Measurements from ENCODE around the gene N4BP2. TPM values are rescaled to one million over a fixed set of nuclear protein-coding genes. Genes with fewer than 3 reads are reported as not detected.

Gene N4BP2
- total RNA-seq = 25.9 TPM

DNA sequence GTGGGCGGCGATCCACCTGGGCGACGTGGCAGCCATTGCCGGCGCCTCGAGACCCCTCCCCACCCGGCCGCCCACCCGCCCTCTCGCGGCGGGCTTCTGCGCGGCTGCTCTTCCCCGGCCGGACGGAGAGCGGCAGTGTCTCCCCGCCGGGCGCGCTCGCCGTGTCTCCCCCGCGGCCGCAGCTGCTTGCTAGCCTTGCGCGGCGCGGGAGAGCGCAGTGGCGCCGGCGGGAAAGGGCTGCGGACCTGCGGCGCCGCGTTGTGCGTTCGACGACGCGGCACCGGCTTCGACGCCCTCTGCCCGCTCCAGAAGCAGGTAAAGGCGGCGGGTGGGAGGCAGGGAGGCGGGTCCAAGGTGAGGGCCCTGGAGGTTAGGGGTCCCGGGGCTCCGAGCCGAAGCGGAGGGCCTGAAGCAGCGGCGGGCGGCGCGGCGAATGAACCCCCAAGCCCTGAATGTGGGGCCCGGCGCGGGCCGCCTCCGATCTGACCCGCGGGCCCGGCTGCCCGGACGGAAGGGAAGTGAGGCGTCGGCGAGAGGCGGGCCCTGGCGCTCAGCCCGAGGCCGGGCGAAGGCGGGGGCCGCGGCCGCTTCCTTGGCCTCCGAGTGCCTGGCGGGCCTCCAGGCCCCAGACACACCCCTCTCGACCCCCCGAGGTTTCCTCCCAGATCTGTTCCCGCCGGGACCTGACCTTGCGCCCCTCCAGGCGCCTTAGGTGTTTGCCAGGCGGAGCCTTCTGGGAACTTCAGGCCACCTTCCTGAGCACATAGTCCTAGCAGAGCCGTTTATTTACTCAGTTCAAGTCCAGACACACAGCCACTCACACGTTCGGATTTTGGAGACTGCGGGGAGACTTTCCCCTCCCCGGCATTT is at the start of gene N4BP2:
Gene N4BP2, plus strand, starts transcription at position 135 of the 870 bp plus-strand sequence. CDS start 40,491 bp downstream, outside the sequence.

DNA sequence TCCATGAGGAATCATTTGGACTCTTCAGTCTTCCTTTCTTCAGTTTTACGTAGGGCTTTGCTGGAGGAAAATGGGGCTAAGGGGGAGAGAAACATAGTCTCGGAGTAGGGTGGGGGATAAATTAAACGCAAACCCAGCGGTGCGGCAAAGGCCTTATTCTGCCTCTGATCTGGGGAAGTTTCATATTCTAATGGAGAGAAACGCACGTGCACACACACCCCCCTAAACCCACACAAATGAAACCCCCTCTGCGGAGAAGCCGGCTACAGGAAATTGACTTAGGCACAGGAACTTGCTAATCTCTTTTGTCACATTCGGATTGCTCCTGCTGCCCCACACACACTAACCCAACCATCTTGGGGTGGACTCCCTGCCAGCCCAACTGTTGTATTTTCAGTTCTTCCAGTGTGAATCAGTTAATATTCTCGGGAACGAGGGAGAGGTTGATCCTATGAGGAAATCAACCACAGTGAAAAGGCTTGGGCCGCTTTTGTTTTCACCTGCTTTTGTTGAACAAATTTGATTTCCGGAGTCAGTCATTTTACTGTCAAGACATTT is 140.2 kb downstream of the N4BP2 start, which contains the start of gene RHOH:
Gene RHOH, plus strand, starts transcription at position 308 of the 558 bp plus-strand sequence. CDS start 46,356 bp downstream, outside the sequence.

Small RNA genes within 50 kb of the gene (small RNA-seq; reads per million reads assigned to genes)
- gene AC095057.1 (ENCODE audit: low replicate concordance) (not detected), gene RF00432 (ENCODE audit: low replicate concordance) (not detected), gene RNU6-1112P (ENCODE audit: low replicate concordance) (not detected)

Other genes starting within 250 kb of the N4BP2 start
- 62.9 TPM for gene PDS5A, start 78.9 kb upstream of the N4BP2 start, total RNA-seq
- 2.8 TPM for gene RHOH, start 140.2 kb downstream of the N4BP2 start, total RNA-seq